UCSD-AML1 (cell line): ENCODE results near the gene THSD7A.
"Not testable (repeated sequence)": the region's sequence is repeated elsewhere in the genome, so short reads cannot be mapped to it uniquely, and the experiment has no call there.

Experiments
- DNase-seq: peaks from one replicate; lab custom pipeline; 2025; ENCODE audit not compliant: unreplicated experiment; lab: John Stamatoyannopoulos, UW

The THSD7A gene

GRCh38 chr7:11529382-11529781 lies 302.6 kb downstream of the THSD7A start:
- no peak for DNase-seq

DNA sequence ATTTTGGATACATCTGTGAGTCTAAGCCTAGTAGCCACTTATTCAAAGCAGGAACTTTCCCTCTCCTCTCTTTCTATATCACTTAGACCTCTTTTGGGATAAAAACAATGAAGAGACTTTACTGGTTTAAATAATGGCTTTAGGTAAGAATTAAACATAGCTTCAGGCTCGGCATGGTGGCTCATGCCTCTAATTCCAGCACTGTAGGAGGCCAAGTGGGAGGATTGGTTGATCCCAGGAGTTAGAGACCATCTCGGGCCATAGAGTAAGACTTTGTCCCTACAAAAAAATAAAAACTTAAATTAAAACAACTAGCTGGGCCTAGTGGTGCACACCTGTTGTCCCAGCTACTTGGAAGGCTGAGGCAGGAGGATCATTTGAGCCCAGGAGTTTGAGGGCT lies 304.3 kb downstream of the THSD7A start:
- no peak for DNase-seq

DNA sequence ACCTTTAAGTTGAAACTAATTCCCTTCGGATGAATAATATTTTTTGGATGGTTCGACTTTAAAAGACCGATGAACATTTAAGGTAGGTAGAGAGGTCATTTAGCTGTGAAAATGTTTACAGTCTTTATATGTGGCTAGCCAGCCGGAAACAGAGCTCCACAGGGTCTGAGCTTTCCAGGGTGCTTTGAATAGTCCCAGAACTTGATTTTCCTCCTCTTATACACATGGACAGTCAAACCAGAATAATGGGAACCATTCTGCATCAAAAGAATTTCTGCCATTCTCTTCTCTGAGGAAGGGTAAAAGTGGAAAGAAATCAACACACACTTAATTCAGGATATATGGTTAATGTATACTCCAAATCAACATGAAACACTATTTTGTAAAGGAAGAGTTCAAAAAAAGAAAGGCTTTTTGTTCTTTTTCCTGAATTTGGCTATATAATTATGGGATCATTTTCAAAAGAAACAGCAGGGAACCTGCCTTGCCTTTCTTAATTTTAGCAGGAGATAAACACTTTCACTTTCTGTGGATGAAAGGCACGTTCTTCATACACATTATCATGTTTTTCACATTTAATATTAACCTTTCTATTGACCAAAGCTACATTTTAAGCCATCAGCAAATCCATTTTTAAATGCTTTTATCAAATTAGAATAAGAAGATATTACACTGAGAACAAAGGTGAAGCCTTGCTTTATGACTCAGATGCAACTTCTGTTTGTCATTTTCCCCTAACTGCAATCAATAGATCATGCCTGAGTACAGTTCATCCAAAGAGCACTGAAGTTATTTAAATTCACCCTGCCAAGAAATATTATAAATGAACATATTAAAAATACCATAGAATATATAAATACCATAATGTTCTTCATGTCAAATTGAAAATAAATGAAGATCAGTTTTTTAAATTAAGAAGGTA lies 307.3 kb downstream of the THSD7A start:
- no peak for DNase-seq

GRCh38 chr7:11521964-11522499 lies 310.0 kb downstream of the THSD7A start:
- DNase-seq = not testable (repeated sequence)

DNA sequence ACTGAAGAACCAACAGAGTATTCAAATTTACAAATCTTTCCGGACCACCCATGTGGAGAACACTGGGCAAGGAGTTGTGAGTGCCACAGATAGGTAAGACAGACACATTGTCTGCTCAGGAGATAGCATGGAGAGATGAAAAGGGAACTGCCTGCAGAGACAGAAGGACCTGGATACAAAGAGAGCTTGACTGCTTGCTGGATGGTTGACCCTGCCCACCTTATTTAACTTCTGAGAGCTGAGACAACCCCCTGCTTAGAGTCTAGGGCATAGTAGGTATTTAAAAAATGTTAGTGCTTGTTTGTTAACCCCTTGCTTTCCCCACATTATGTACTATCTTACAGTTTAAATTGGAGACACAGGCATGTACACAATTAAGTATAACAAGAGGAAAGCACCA lies 314.1 kb downstream of the THSD7A start:
- no peak for DNase-seq

- no peak for DNase-seq
Observed at GRCh38 chr7:11516328-11516727, 315.7 kb downstream of the THSD7A start.

GRCh38 chr7:11513460-11513859 lies 318.5 kb downstream of the THSD7A start:
- no peak for DNase-seq

DNA sequence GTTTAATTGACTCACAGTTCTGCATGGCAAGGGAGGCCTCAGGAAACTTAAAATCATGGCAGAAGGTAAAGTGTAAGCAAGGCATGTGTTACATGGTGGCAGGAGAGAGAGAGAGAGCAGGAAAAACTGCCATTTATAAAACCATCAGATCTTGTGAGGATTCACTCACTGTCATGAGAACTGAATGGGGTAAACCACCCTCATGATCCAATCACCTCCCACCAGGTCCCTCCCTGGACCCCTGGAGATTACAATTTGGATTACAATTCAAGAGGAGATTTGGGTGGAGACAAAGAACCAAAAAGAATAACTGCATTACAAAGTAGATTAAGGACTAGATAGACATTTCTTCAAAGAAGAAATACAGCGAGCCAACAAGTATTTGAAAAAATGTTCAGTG lies 324.1 kb downstream of the THSD7A start:
- no peak for DNase-seq

DNA sequence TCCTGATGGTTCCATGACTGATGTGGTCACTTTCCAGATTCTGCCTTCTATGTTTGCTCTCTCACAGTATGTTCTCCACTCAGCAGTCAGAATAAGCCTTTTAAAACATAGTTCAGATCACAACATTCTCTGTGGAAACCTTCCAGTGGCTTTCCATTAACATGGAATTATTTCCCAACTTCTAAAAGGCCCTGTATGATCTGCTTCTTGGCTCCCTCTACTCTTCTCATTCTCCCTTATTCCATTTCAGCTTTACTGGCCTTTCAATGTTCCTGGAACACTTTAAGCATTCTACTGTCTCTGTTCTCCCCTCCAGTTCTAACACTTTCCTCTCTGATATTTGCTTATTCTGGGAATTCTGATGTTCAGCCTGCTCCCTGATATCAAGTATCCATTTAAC lies 325.6 kb downstream of the THSD7A start:
- no peak for DNase-seq

GRCh38 chr7:11505471-11505985 lies 326.5 kb downstream of the THSD7A start:
- DNase-seq = no peak

GRCh38 chr7:11492307-11492706 lies 339.7 kb downstream of the THSD7A start:
- DNase-seq = no peak

- DNase-seq = no peak
Observed at GRCh38 chr7:11491811-11492210, 340.2 kb downstream of the THSD7A start.

DNA sequence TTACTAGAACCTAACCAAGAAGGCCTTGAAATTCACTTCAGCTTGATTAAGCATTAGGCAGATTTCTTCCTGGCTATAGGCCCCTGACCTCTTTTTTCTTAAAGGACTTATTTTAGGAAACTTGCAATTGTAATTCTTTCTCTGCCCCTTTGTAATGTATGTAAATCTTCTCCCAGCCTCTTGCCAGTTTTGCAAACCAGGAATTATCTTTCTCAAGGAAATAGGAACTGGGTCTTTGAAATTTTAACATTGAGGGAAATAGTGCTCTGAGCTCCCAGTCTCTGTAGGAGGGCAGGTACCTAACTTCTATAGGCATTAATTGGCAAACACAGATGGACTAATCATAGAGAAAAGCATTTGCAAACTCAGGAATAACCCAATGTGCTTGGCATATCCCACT lies 342.7 kb downstream of the THSD7A start:
- no peak for DNase-seq

DNA sequence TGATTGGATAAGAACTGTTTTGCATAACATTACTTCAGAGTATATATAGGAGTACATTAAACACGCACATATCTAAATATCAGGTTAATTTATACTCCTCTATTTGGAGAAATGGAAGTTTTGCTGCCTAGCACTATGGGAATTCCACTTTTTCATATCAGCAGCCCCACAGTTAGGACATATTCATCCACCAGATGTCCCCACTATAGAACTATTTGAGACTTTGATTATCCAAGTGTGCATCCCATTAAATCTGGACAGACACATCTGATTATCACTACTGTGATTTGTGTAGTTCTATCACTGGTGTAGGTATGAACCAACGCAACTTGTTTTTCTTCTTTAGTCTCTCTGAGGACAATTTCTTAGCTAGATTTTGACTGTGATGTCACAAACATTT lies 345.7 kb downstream of the THSD7A start:
- DNase-seq = no peak

DNA sequence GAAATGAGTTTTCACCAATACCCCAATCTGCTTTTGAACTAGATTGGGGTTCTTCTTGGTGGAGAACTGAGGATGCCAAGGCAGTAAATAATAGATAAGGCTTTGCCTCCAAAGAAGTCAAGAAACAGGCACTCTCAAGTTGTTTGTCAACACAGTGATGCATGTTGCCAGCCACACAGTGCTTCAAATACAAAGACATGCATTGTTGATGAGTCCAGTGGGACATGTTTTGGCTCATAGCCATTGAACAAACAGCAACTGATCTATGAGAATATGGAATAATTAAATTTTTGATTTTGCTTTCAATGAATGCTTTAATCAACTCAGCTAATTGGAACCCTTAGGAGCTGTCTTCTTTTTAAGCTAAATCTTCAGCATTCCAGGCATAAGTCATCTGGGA lies 346.4 kb downstream of the THSD7A start:
- DNase-seq = no peak

- no peak for DNase-seq
Observed at GRCh38 chr7:11480143-11480542, 351.9 kb downstream of the THSD7A start.

- DNase-seq = no peak
Observed at GRCh38 chr7:11478882-11479281, 353.1 kb downstream of the THSD7A start.

DNA sequence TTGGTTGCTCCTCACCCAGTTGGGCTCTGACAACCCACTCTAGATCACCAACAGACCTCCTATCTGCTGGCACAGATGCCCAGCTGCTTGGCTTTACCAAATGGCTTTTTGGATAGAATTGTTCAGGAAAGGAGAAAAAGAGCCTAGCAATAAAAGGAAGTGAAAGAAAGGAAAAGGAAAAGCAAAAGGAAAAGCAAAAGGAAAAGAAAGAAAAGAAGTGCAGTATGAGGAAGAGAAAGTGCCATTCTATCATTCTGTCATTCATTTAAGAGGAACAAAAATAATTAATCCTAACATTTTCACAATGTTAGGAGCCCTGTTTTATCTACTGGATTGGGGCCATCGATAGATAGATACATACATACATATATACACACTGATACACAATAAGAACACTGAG lies 353.6 kb downstream of the THSD7A start:
- DNase-seq = no peak

- DNase-seq = no peak
Observed at GRCh38 chr7:11474902-11475585, 357.0 kb downstream of the THSD7A start.

- no peak for DNase-seq
Observed at GRCh38 chr7:11473807-11474424, 358.1 kb downstream of the THSD7A start.

GRCh38 chr7:11473220-11473619 lies 358.8 kb downstream of the THSD7A start:
- no peak for DNase-seq
